ENCODE results near the gene PIK3CG.
A peak's percentile ranks its signal among the peaks of the same experiment; 100 is the strongest.
"Not testable (repeated sequence)": the region's sequence is repeated elsewhere in the genome, so short reads cannot be mapped to it uniquely, and the experiment has no call there.

The PIK3CG gene

DNA sequence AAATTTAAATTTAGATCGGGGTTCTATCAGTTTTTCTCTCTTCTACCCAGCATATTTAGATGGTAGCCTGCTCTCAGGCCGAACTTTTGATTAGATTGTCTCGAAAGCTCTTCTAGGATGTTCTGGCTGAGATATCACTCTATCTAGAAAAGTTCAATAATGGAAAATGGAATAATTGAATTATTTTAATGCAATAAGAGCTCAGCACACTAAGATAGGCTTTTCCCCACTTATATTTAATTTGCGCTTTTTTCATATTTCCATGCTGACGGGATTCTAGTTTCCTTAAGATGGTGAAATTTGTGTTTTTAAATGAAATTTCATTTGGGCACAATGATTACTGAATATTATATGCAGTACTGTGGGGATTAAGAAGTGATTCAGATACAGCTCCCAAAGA, 73.7 kb downstream of the PIK3CG start:
- no peak for DNase-seq (ENCODE audit: low spot score)

DNA sequence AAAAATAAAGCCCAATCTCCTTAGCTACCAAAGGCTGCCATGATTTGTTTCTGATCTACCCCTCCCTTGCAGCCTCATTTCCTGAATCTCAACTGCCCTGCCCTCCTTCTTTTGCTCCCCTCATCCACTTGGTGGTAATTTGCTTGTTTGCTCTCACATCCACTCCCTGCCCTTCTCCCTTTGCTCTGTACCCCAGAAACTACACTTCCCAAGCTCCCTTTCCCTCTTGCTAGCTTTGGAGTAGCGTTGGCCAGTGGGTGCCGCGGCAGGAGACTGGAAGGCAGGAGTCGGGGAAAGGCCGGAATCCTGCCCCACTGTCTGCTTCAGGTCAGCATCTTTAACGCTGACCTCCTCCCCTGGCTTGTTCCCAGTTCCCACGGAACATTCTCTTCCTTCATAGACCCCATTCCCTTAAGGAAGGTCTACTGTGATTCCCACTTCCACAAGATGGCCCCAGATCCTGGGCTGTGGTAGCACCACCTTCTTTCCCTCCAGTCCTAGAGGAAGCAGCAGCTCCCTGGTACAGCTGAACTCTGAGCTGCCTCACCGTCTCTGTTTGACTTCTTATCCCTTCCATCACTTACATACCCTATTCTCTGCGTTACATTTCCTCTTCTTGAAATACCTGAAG, 79.1 kb downstream of the PIK3CG start:
- no peak for DNase-seq (ENCODE audit: low spot score)

GRCh38 chr7:106947244-106947728, 82.2 kb downstream of the PIK3CG start:
- peak; percentile 66 for DNase-seq (ENCODE audit: low spot score)

DNA sequence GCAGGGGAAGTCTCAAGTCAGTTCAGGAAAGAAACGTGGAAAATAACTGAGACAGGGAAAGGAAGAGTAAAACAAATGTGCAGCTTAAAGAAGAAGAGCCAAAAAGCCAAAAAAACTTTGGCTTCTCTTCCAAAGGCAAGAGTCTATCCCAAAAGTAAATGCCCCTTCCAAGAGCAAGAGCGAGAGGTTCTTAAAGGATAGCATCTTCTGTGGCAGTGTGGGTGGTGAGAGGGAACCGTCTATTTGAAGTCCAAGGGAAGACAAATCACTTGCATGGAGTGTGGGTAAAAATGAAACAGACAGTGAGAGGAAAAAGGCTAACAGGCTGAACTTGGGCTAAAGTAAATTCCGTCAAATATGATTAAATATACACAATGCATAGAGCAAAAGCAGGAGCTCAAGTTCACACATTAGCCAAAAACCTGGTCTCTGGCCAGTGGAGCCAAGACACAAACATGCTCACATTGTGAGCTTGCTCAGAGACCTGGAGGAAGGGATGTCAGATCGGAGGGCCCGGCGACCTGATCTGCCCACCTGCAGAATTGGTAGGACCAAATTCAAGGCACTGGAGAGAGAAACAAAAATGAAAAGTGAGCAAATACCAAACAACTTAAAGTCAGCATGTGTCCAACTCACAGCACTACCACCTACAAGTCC, 87.0 kb downstream of the PIK3CG start:
- no peak for DNase-seq (ENCODE audit: low spot score)

- DNase-seq (ENCODE audit: low spot score): peak; percentile 37
These were observed 87.7 kb downstream of the PIK3CG start for GRCh38 chr7:106952658-106953231.

DNA sequence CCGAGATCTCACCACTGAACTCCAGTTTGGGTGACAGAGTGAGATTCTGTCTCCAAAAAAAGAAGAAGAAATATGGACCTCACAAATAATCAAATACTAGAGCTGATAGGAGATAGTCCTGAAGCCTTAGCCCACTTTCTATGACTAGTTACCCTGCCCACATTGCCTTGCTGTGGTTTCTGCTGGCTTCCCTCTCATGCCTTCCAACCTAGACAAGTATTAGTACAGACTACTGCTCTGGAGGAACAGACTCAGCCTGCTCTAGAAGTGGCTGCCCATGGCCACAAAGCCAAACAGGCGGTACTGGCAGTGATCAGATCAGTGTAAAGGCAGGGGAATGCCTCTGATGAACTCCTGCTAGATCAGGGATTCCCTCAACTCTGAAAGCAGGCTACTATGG, 89.8 kb downstream of the PIK3CG start:
- DNase-seq (ENCODE audit: low spot score): no peak

- DNase-seq (ENCODE audit: low spot score): not testable (repeated sequence)
These were observed 90.8 kb downstream of the PIK3CG start for GRCh38 chr7:106955857-106956256.

All from Ammon's horn (tissue), 1 donor.